Thyroid gland (tissue), 4 donors: ENCODE data around the gene TMEM154. TPM values are rescaled to one million over a fixed set of nuclear protein-coding genes. Genes with fewer than 3 reads are reported as not detected.
A peak's percentile ranks its signal among the peaks of the same experiment; 100 is the strongest.

ENCODE experiments used
- DNase-seq, 2 donors: peaks; one replicate each; pipeline ENCODE4 v3.0.0-alpha.2; 2019
- H3K27ac ChIP-seq, 3 donors: fragments of 200-600 bp; sonication (generic); 1 replicate in 2 of 3; 2 replicates in 1 of 3; pipeline ENCODE4 v1.5.1; 2016 to 2019; ENCODE audit warnings: mild to moderate bottlenecking in 1 of 3, moderate library complexity in 1 of 3
- H3K27me3 ChIP-seq: fragments of 200-600 bp; sonication (generic); one replicate; pipeline ENCODE4 v1.5.1; 2019
- H3K36me3 ChIP-seq, 2 donors: fragments of 200-600 bp; sonication (generic); one replicate each; pipeline ENCODE4 v1.5.1; 2016 to 2019
- H3K4me1 ChIP-seq, 2 donors: fragments of 200-600 bp; sonication (generic); one replicate each; pipeline ENCODE4 v1.5.1; 2017 to 2019
- H3K4me3 ChIP-seq, 3 donors: fragments of 200-600 bp; sonication (generic); replicated peaks in 1 of 3; 1 replicate in 2 of 3; 2 replicates in 1 of 3; pipeline ENCODE4 v1.5.1; 2016; ENCODE audit warnings: mild to moderate bottlenecking in 1 of 3
- H3K9me3 ChIP-seq: fragments of 200-600 bp; sonication (generic); one replicate; pipeline ENCODE4 v1.5.1; 2017
- POLR2A ChIP-seq, 2 donors: fragments of 450-650 bp; IDR thresholded peaks; one replicate each; pipeline ENCODE4 v1.6.1; 2017; ENCODE audit warnings: antibody characterized with exemption in 2 of 2, mild to moderate bottlenecking in 2 of 2, moderate library complexity in 1 of 2
- WGBS, 2 donors: methylation state at CpG; one replicate each; pipeline ENCODE4 v1.1.5; 2017; 5-methylcytosine and 5-hydroxymethylcytosine counted together
- intact Hi-C: fragments of 100-400 bp; cut with DNase I; formaldehyde crosslinking; loops from one replicate; pipeline ENCODE4 v1.15.1; 2023
- total RNA-seq, 4 donors: library from RNA; depleted of rRNA; stranded (reverse); fragments of >200 nt; gene quantifications; one replicate each; pipeline ENCODE4 v1.2.3, GENCODE V29; 2016
- TF ChIP-seq, protein P1 (sequence below), 6 experiments: fragments of 200-600 bp in 3 of 6; fragments of 450-650 bp in 3 of 6; sonication (generic) in 3 of 6; IDR thresholded peaks; one replicate each; pipeline ENCODE4 v1.5.1; 2016 to 2019; ENCODE audit warnings: antibody characterized with exemption in 6 of 6, mild to moderate bottlenecking in 2 of 6, inconsistent platforms in 1 of 6, moderate library complexity in 1 of 6

TMEM154 gene
- total RNA-seq, 4 donors from 2014 or later: 0.22 to 1.6 (median 0.42) TPM

DNA sequence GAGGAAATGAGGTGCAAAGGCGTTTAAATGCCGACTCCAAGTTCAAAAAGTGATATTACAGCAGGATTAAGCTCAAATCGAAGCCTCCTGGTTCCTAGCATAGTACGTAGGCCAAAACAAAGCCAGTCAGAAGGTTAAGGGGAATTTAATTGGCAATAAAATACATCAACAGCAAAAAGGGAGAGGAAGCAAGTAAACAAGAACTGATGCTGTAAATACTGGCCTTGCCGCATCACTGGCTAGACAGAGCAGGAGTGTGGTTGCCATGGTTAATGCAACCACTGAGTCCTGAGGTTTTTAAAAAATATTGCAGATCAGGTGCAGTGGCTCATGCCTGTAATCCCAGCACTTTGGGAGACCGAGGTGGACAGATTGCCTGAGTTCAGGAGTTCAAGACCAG is 80.7 kb downstream of the TMEM154 start:
- H3K27me3 ChIP-seq: no peaks in the 10 kb centered on the region
- peaks cover 0 to 9% of the 10 kb centered on the region in 2 donors for H3K4me1 ChIP-seq
- H3K36me3 ChIP-seq: no peaks in the 10 kb centered on the region
- no peak for DNase-seq
- TF ChIP-seq, protein P1, sequence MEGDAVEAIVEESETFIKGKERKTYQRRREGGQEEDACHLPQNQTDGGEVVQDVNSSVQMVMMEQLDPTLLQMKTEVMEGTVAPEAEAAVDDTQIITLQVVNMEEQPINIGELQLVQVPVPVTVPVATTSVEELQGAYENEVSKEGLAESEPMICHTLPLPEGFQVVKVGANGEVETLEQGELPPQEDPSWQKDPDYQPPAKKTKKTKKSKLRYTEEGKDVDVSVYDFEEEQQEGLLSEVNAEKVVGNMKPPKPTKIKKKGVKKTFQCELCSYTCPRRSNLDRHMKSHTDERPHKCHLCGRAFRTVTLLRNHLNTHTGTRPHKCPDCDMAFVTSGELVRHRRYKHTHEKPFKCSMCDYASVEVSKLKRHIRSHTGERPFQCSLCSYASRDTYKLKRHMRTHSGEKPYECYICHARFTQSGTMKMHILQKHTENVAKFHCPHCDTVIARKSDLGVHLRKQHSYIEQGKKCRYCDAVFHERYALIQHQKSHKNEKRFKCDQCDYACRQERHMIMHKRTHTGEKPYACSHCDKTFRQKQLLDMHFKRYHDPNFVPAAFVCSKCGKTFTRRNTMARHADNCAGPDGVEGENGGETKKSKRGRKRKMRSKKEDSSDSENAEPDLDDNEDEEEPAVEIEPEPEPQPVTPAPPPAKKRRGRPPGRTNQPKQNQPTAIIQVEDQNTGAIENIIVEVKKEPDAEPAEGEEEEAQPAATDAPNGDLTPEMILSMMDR (IDR thresholded peaks at IDR 0.05): no peak
- TF ChIP-seq POLR2A (IDR thresholded peaks at IDR 0.05): no peak
- 74 to 92% methylated on average over 6 of the region's 6 CpGs for WGBS, 2 donors
- H3K9me3 ChIP-seq: no peaks in the 10 kb centered on the region
- H3K27ac ChIP-seq: no peak overlapping the region
- intact Hi-C loops: no loop called here
- no peak overlapping the region for H3K4me3 ChIP-seq

DNA sequence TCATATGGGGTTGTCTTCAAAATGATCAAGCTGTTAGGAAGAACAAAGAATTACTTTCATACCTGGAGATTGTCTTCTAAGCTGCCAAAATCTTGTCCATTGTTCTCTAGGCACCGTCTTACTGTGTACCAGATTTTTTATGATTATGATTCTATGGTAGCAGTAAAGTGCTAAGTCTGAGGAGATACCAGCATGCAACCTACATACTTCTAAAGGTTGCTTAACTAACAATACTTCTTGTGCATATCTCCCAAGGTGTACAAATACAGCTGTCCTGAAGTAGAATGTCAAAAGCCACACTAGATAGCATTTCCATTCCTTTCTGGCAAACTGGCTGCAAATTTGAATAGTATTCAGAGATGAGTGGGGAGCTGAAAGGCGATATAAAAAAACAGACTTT is 81.3 kb downstream of the TMEM154 start:
- H3K36me3 ChIP-seq: no peaks in the 10 kb centered on the region
- peaks cover 0 to 9% of the 10 kb centered on the region in 2 donors for H3K4me1 ChIP-seq
- H3K4me3 ChIP-seq: no peak overlapping the region
- H3K9me3 ChIP-seq: no peaks in the 10 kb centered on the region
- TF ChIP-seq POLR2A (IDR thresholded peaks at IDR 0.05): no peak
- TF ChIP-seq, protein P1 (IDR thresholded peaks at IDR 0.05): no peak
- no peak for DNase-seq
- intact Hi-C loops: no loop called here
- 70 to 77% methylated on average over 2 of the region's 2 CpGs for WGBS, 2 donors
- no peak overlapping the region for H3K27ac ChIP-seq
- H3K27me3 ChIP-seq: no peaks in the 10 kb centered on the region

DNA sequence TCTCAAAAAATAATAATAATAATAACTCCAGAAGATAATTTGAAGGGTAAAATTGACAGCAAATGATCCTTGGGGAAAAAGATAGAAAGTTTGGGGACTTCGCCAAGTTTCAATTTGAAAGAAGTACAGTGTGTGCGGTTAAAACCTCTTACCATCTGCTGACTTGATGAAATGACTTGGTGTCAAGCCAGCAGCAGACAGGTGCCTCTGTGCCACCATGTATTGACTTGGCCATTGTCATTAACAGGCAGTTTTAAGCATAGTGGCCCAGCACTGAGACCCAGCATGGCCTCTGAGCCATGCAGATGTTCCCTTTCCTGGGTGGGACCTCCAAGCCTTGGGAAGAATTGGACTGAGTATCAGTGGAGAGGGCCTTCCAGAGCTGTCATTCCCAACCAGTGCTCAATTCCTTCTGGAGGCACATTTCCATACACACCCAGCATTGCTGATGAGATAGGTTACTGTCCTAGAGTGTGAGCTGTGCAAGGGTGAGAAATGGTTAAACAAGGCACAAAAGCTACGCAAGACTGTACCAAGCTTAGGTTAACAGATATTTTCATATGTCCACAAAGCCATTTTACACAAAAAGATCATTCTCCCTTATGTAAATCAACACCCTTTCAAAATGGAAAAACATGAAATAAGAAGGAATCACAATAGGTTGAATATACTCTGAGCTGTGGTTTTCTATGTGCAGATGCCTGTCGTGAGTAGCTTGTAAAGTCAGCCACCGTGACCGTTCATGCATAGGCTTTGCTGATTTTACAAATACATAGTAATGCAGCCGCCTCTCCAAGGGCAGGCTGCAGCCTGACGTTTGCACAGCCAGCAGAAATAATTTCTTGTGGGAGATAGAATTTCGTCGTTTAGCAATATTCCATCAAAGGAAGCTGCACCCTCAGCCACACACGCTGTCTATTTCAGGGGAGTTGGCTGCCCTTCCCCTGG is 84.5 kb downstream of the TMEM154 start:
- Histone ChIP-seq H3K4me3 (no peak overlapping the region), H3K27me3 (no peaks in the 10 kb centered on the region), H3K4me1 (peaks cover 13 to 24% of the 10 kb centered on the region in 2 donors), H3K27ac (no peak overlapping the region), H3K36me3 (no peaks in the 10 kb centered on the region), H3K9me3 (no peaks in the 10 kb centered on the region)
- WGBS, 2 donors: 30 to 43% methylated on average over 11 of the region's 11 CpGs
- intact Hi-C loops: no loop called here
- TF ChIP-seq, protein P1 (IDR thresholded peaks at IDR 0.05): no peak
- TF ChIP-seq POLR2A (IDR thresholded peaks at IDR 0.05): no peak
- DNase-seq: peak in 1 of 2 donors; percentile 17

DNA sequence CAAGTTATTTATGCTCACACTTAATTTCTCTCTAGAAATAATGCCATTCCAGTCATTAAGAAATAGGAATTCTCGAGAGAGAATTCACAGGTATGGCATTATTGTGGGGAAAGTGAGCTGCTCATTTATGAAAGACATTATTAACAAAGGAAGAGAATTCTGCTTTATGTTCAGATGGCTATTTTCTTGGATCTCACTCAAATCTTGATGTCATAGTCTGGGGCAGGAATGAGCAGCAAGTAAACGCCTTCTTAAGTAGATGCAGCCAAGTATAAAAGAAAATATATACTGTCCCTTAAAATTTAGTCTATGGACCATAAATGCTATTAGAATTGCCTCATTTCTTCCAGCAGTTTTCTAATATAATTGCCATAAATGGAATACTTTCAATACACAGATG is 85.7 kb downstream of the TMEM154 start:
- TF ChIP-seq, protein P1 (IDR thresholded peaks at IDR 0.05): no peak
- no peak for TF ChIP-seq POLR2A (IDR thresholded peaks at IDR 0.05)
- no peak for DNase-seq
- intact Hi-C loops: no loop called here
- Histone ChIP-seq H3K4me3 (no peak overlapping the region), H3K36me3 (no peaks in the 10 kb centered on the region), H3K27me3 (no peaks in the 10 kb centered on the region), H3K27ac (no peak overlapping the region), H3K4me1 (peaks cover 13 to 32% of the 10 kb centered on the region in 2 donors), H3K9me3 (no peaks in the 10 kb centered on the region)
- 75 to 81% methylated on average over 2 of the region's 2 CpGs for whole genome bisulfite sequencing, 2 donors

DNA sequence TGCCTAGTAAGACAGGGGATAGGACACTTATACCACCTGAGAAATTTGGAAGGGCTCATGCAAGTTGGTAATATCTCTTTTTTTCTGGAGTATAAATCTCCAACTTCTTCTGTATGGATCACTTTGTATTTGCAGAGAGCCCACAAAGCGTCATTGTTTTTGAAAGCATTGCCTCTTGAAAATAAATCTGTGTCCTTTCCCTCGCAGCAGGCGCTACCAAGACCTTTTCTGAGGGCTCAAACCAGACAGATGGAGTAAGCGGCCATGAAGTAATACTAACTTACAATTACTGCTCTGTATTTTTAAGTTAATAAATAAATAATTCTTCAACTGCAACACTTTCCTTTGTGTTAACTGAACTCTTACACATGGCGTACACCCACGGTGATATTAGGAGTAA is 87.9 kb downstream of the TMEM154 start:
- intact Hi-C loops: no loop called here

More for the DNA sequence above, 87.9 kb downstream of the TMEM154 start:
- H3K4me1 ChIP-seq: peaks cover 13 to 32% of the 10 kb centered on the region in 2 donors
- no peak overlapping the region for H3K4me3 ChIP-seq
- 68 to 75% methylated on average over 6 of the region's 6 CpGs for WGBS, 2 donors
- H3K9me3 ChIP-seq: no peaks in the 10 kb centered on the region
- no peak overlapping the region for H3K27ac ChIP-seq
- TF ChIP-seq POLR2A (IDR thresholded peaks at IDR 0.05): no peak
- TF ChIP-seq, protein P1 (IDR thresholded peaks at IDR 0.05): no peak
- no peaks in the 10 kb centered on the region for H3K36me3 ChIP-seq
- no peak for DNase-seq
- no peaks in the 10 kb centered on the region for H3K27me3 ChIP-seq
